GM18511 (cell line): Measurements from ENCODE around the gene LHFPL2.

ENCODE experiments used
- ATAC-seq: cut with Tn5 transposase; IDR thresholded peaks from one replicate; pipeline ENCODE4 v1.9.1; 2021; ENCODE audit warnings: mild to moderate bottlenecking, moderate library complexity; ENCODE audit not compliant: unreplicated experiment

Gene LHFPL2

DNA sequence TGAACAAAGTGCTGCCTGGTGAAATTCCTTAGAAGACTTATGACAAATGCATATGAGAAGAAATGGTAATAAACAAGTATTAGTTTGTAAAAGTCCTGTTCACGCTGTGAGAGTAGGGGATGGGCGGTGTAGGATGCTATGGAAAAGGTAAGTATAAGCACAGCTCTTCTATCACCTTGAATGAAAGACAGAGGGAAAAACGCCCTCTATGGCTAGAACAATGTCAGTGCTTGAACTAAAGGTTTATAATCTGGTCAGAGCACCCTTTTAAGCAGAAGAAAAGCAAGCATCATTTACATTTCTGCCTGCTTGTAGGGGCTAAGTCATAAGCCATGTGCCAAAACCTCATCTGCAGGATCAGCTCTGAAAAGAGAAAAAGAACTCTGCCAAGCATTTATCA is 115.2 kb downstream of the LHFPL2 start:
- no peak for ATAC-seq

GRCh38 chr5:78530342-78531096 is 118.1 kb downstream of the LHFPL2 start:
- no peak for ATAC-seq

DNA sequence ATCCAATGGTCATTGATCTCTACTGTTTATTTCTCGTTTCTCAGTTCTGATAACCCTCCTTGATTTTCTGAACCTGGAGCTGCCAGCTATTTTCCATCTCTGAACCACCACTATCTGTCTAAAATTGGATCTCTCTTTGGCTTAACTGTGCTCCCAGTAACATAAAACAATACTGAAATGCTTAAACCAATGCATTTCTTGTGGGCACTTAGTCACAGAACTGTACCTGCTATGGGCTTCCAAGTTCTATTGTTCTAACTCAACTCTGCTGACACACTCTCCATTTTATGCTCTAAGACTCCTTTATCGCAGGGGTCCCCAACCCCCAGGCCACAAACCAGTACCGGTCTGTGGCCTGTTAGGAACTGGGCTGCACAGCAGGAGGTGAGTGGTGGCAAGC is 120.6 kb downstream of the LHFPL2 start:
- ATAC-seq, result no peak

- no peak for ATAC-seq
Measured at GRCh38 chr5:78527054-78527859, 121.3 kb downstream of the LHFPL2 start.

GRCh38 chr5:78526049-78526525 is 122.5 kb downstream of the LHFPL2 start:
- no peak for ATAC-seq

GRCh38 chr5:78523314-78524193 is 125.0 kb downstream of the LHFPL2 start:
- no peak for ATAC-seq

GRCh38 chr5:78522476-78523260 is 125.9 kb downstream of the LHFPL2 start:
- ATAC-seq, result no peak

- no peak for ATAC-seq
Measured at GRCh38 chr5:78521455-78521854, 127.1 kb downstream of the LHFPL2 start.

GRCh38 chr5:78519198-78519941 is 129.2 kb downstream of the LHFPL2 start:
- ATAC-seq, result no peak

- no peak for ATAC-seq
Measured at GRCh38 chr5:78518365-78519197, 130.0 kb downstream of the LHFPL2 start.

DNA sequence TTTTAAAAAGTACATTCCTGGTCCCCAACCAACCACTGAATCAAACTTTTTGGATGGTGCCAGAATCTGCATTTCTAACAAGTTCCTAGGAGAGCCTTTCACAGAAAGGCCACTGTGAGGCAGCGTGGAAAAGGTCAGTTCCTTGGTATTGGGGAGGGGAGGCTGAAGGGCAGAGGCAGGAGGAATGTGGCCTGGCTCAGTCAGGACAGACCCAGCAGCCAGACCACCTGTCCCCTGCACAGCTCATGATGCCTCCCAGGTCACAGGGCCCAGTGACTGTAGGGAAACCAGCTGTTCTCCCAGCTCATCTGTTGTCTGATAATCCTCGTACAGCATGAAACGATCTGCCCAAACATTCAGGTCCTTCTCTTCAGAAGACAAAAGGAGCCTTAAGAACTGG is 132.9 kb downstream of the LHFPL2 start:
- no peak for ATAC-seq

DNA sequence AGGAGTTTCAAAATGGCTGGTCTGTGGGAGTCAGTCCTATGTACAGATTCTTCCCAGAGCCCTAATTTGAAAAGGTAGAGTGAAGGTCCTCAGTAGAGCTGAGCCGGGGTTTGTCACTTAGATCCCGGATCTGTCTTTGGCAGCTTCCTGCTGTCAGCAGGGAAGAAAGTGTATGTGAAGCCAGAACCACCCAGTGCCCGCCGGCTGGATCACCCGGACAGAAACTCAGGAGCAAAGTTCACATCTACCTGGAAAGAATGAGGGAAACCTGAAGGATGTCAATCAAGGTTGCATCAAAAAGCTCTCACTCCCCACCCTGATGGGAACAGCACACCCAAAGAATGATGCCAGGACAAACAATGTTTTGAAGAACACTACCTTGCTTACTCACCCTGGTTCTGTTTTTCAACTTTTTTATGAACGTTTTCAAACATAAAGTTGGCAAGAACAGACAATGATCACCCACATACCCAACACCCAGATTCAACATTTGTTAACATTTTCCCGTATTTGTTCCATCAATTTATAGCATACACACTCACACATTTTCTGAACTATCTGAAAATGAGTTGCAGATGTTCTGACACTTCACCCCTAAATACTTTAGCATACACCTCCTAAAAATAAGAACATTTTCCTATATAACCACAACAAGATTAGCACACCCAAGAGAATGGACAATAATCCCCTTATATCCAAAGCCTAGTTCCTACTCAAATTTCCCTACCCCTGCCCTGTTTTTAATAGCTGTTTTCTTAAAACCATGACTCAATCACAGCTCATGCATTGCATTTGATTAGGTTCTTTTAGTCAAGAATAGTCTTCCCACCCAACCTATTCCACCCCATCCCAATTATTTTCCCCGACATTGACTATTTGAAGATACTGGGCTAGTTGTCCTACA is 133.9 kb downstream of the LHFPL2 start:
- ATAC-seq, result no peak

DNA sequence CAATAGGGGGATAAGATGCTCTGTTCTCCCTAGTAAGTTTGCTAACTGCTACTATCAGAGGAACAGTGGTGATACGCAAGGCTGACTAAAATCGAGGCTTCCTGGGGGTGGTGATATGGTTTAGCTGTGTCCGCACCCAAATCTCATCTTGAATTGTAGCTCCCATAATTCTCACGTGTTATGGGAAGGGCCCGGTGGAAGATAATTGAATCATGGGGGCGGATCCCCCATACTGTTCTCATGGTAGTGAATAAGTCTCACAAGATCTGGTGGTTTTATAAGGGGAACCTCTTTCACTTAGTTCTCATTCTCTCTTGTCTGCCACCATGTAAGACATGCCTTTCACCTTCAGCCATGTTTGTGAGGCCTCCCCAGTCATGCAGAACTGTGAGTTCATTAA is 135.1 kb downstream of the LHFPL2 start:
- ATAC-seq, result no peak

- no peak for ATAC-seq
Measured at GRCh38 chr5:78512435-78512834, 136.1 kb downstream of the LHFPL2 start.

DNA sequence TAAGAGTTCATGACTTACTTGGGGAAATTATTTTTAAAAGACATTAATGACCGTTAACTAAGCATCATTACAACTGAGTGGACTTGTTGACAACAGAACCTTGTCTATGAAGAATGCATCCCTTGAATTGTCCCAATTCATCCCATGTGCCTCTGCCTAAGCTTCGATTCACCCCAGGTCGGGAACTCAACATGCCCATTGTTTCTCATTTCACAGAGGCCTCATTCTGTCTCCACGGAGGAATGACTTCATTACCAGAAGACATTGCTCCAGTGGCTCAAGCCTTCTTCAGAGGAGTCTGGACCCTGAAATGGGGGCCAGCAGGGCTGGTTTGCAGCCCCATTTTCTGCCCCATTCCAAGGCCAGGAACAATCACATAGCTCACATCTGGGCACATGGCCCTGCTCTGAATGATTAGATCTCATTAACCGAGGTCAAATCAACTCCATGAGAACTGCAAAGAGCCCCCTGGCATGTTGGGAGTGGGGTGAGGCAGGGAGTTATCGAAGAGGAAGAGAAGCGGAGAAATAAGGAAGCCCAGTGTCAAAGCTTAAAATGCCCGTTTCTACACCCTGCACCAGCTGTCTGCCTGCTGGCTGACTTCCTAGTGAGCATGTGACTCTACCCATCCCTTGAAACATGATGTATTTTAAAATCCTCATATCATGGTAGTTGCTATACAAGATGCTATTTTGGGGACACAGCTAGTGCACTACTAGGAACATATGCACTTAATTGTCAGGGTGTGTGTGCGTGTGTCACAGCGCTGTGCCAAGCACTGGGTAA is 137.3 kb downstream of the LHFPL2 start:
- ATAC-seq, result no peak

- ATAC-seq, result peak; percentile 90
Measured at GRCh38 chr5:78509884-78510769, 138.4 kb downstream of the LHFPL2 start.
